Measurements from ENCODE around the gene CYP17A1. TPM values are rescaled to one million over a fixed set of nuclear protein-coding genes. Genes with fewer than 3 reads are reported as not detected.

Gene CYP17A1
- total and polyA plus RNA-seq, 10 of the 15 experiments (the other 5 are each of a cell fraction or from before 2014, with no cell fraction given), result 2.1 TPM; not detected in 9

DNA sequence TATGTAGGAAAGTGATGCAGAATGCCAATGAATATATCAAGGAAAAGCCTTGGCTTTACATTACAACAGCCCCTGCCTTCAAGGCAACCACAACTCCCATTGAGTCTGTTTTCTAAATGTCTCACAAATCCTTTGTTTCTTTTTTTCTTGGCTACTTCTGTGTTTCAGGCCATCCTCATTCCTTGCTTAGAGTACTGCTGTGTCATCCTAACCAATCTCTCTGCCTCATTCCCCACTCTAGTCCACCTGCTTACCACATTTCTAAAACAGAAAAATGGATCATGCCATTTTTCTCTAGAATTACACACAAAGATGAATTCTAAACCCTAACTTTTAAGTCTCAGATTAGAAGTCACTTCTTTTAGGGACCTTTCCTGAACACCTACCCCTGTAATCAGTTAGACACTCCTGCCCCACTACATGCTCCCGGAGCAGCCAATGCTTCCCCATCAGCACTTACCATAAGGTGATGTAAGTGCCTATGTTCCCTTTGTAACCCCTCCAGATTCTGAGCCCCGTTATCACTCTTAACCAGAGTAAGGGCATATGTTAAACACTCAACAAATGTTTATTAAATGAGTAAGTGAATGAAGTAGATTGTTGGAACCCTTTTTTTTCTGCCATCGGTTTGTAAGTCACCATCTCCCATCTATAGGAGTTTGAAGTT is 19.7 kb upstream of the CYP17A1 start:
- DNase-seq (ENCODE audit: low read depth, low spot score) (no peak), FAIRE-seq (no peak), ATAC-seq (no peak)
- intact Hi-C loops (cut with micrococcal nuclease; ENCODE audit: unreplicated experiment) (no loop called here), in situ Hi-C loops (cut with MboI) (no loop called here)
- H4K20me1 ChIP-seq (ENCODE audit: control insufficient read depth, insufficient read depth), result no peaks in the 10 kb centered on the region
- H3K9ac ChIP-seq (ENCODE audit: control insufficient read depth, insufficient read depth, low read length), result no peak overlapping the region
- H3K27ac ChIP-seq (ENCODE audit: control insufficient read depth, insufficient read depth), result no peak overlapping the region
- H3K36me3 ChIP-seq (ENCODE audit: control insufficient read depth in 2 of 2, insufficient read depth in 2 of 2, low read length in 1 of 2), result no peaks in the 10 kb centered on the region
- no peaks in the 10 kb centered on the region for H3K27me3 ChIP-seq (replicated peaks in 1 of 2; ENCODE audit: control insufficient read depth in 2 of 2, insufficient read depth in 2 of 2, low read length in 1 of 2)
- H2AFZ ChIP-seq (ENCODE audit: control insufficient read depth, low read depth, low read length), result no peak overlapping the region
- RAD21 ChIA-PET (ENCODE audit: unreplicated experiment), result no interaction called here
- no peaks in the 10 kb centered on the region for H3K4me1 ChIP-seq (ENCODE audit: control insufficient read depth, insufficient read depth, low read length)
- H3K9me3 ChIP-seq (replicated peaks; ENCODE audit: control insufficient read depth, insufficient read depth, low read length), result no peaks in the 10 kb centered on the region
- BruUV-seq (replicated peaks), result no TSS peak
- SMC1A ChIA-PET (ENCODE audit: uncharacterized antibody, unreplicated experiment), result interaction anchor here (0.7 kb wide), 2 partner anchors 254 to 464 kb away, joined by 3 to 4 read pairs; no protein-coding TSS in a partner anchor
- no peak overlapping the region for H3K4me2 ChIP-seq (ENCODE audit: control insufficient read depth, insufficient read depth)
- H3K4me3 ChIP-seq, result no peak overlapping the region
- TF ChIP-seq, protein P1, sequence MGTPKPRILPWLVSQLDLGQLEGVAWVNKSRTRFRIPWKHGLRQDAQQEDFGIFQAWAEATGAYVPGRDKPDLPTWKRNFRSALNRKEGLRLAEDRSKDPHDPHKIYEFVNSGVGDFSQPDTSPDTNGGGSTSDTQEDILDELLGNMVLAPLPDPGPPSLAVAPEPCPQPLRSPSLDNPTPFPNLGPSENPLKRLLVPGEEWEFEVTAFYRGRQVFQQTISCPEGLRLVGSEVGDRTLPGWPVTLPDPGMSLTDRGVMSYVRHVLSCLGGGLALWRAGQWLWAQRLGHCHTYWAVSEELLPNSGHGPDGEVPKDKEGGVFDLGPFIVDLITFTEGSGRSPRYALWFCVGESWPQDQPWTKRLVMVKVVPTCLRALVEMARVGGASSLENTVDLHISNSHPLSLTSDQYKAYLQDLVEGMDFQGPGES (IDR thresholded peaks at IDR 0.05), result no peak
- TF ChIP-seq IKZF2 (IDR thresholded peaks at IDR 0.05) (no peak), ZBED1 (IDR thresholded peaks at IDR 0.05; ENCODE audit: borderline replicate concordance) (no peak), NFIC (IDR thresholded peaks at IDR 0.05; ENCODE audit: low read depth, low read length) (no peak), NRF1 (conservative IDR thresholded peaks at IDR 0.05; ENCODE audit: low read depth, low read length) (no peak)
- 94% methylated on average over 3 of the region's 3 CpGs for WGBS (ENCODE audit: insufficient coverage, insufficient replicate concordance, low lambda C conversion rate, missing lambda C conversion rate)
- no peaks in the 10 kb centered on the region; the same call in 1 of the 2 replicates for H3K79me2 ChIP-seq (ENCODE audit: control insufficient read depth, insufficient read depth, low read length)
- CTCF ChIA-PET, result no interaction called here
- POLR2A ChIA-PET, result no interaction called here

Data from GM12878 (cell line).